Activated T-cell treated with anti-CD3 and anti-CD28 coated beads for 4 hours (primary cell): ENCODE measurements around the gene CDCA7.
A peak's percentile ranks its signal among the peaks of the same experiment; 100 is the strongest.
"Not testable (repeated sequence)": the region's sequence is repeated elsewhere in the genome, so short reads cannot be mapped to it uniquely, and the experiment has no call there.

Experiments used
- DNase-seq: peaks from one replicate; pipeline ENCODE4 v3.0.0-alpha.2; 2020

The CDCA7 gene

GRCh38 chr2:173359231-173359630 lies 4.6 kb downstream of the CDCA7 start:
- DNase-seq = no peak

GRCh38 chr2:173370198-173370597 lies 15.5 kb downstream of the CDCA7 start:
- DNase-seq = no peak

- no peak for DNase-seq
Observed at GRCh38 chr2:173371023-173371422, 16.4 kb downstream of the CDCA7 start.

GRCh38 chr2:173373290-173373689 lies 18.6 kb downstream of the CDCA7 start:
- DNase-seq = no peak

- DNase-seq = no peak
Observed at GRCh38 chr2:173374634-173375033, 20.0 kb downstream of the CDCA7 start.

GRCh38 chr2:173385534-173385933 lies 30.9 kb downstream of the CDCA7 start:
- not testable (repeated sequence) for DNase-seq

GRCh38 chr2:173386021-173386737 lies 31.5 kb downstream of the CDCA7 start:
- no peak for DNase-seq

- DNase-seq = no peak
Observed at GRCh38 chr2:173386738-173387065, 32.0 kb downstream of the CDCA7 start.

- no peak for DNase-seq
Observed at GRCh38 chr2:173387079-173387478, 32.4 kb downstream of the CDCA7 start.

- DNase-seq = no peak
Observed at GRCh38 chr2:173387660-173388059, 33.0 kb downstream of the CDCA7 start.

GRCh38 chr2:173388795-173389194 lies 34.1 kb downstream of the CDCA7 start:
- DNase-seq = no peak

- no peak for DNase-seq
Observed at GRCh38 chr2:173390036-173390435, 35.4 kb downstream of the CDCA7 start.

- no peak for DNase-seq
Observed at GRCh38 chr2:173392731-173393130, 38.1 kb downstream of the CDCA7 start.

GRCh38 chr2:173393186-173393585 lies 38.5 kb downstream of the CDCA7 start:
- no peak for DNase-seq

GRCh38 chr2:173393636-173394035 lies 39.0 kb downstream of the CDCA7 start:
- DNase-seq = no peak

GRCh38 chr2:173394091-173394974 lies 39.7 kb downstream of the CDCA7 start:
- DNase-seq = no peak

- no peak for DNase-seq
Observed at GRCh38 chr2:173395567-173396351, 41.1 kb downstream of the CDCA7 start.

- DNase-seq = no peak
Observed at GRCh38 chr2:173397539-173397938, 42.9 kb downstream of the CDCA7 start.

GRCh38 chr2:173399229-173399628 lies 44.6 kb downstream of the CDCA7 start:
- no peak for DNase-seq

- DNase-seq = no peak
Observed at GRCh38 chr2:173400760-173401159, 46.1 kb downstream of the CDCA7 start.

GRCh38 chr2:173401716-173402326 lies 47.1 kb downstream of the CDCA7 start:
- DNase-seq = no peak

- peak; percentile 68 for DNase-seq
Observed at GRCh38 chr2:173402405-173402974, 47.8 kb downstream of the CDCA7 start.
